OCI-LY3 (cell line): ENCODE data around the gene ELK1.

Experiments
- H2AFZ ChIP-seq: fragments of 200-600, 300-600 bp; shearing (Covaris generic); 2 replicates; pipeline ENCODE4 v1.6.0; 2014; ENCODE audit warnings: antibody characterized with exemption, low read depth, low read length
- H3K27ac ChIP-seq: fragments of 200-600, 300-600 bp; sonication (generic); 2 replicates; pipeline ENCODE4 v1.5.1; 2014; ENCODE audit warnings: mild to moderate bottlenecking, low read length, moderate library complexity, mixed read lengths
- H3K27me3 ChIP-seq: fragments of 200-600, 300-600 bp; sonication (generic); 2 replicates; pipeline ENCODE4 v1.6.1; 2014; ENCODE audit warnings: low read depth, low read length, mixed read lengths
- H3K36me3 ChIP-seq: fragments of 200-600, 300-600 bp; sonication (generic); replicated peaks from 2 replicates; pipeline ENCODE3; 2014; ENCODE audit warnings: low read depth, low read length, mixed read lengths
- H3K4me1 ChIP-seq: fragments of 300-600, 200-600 bp; sonication (generic); 2 replicates; pipeline ENCODE4 v1.6.1; 2014; ENCODE audit warnings: low read length, mixed read lengths
- H3K4me2 ChIP-seq: fragments of 200-600, 300-600 bp; sonication (generic); 2 replicates; pipeline ENCODE4 v1.6.1; 2014; ENCODE audit warnings: low read length, mixed read lengths
- H3K4me3 ChIP-seq: fragments of 300-600, 200-600 bp; sonication (generic); 2 replicates; pipeline ENCODE4 v1.5.1; 2014; ENCODE audit warnings: antibody characterized with exemption, mild to moderate bottlenecking, low read length, moderate library complexity
- H3K79me2 ChIP-seq: fragments of 300-600, 200-600 bp; shearing (Covaris generic); 2 replicates; pipeline ENCODE4 v1.6.1; 2014; ENCODE audit warnings: mild to moderate bottlenecking, low read length, mixed read lengths
- H3K9ac ChIP-seq: fragments of 300-600, 200-600 bp; shearing (Covaris generic); 2 replicates; pipeline ENCODE4 v1.6.0; 2014; ENCODE audit warnings: mild to moderate bottlenecking, low read length, moderate library complexity
- H3K9me3 ChIP-seq: fragments of 200-600, 300-600 bp; shearing (Covaris generic); 2 replicates; pipeline ENCODE4 v1.6.1; 2014; ENCODE audit warnings: low read length, mixed read lengths; ENCODE audit not compliant: insufficient read depth
- H4K20me1 ChIP-seq: fragments of 200-600, 300-600 bp; sonication (generic); 2 replicates; pipeline ENCODE4 v1.6.1; 2016; ENCODE audit warnings: low read length, mixed read lengths; ENCODE audit not compliant: insufficient read depth
- EZH2phosphoT487 ChIP-seq: fragments of 200-600 bp; shearing (Covaris generic); IDR thresholded peaks from 2 replicates; pipeline ENCODE4 v1.6.1; 2018; ENCODE audit warnings: antibody characterized with exemption, mixed run types, low read depth
- TF ChIP-seq, protein P1 (sequence below): fragments of 200-600, 300-600 bp; sonication (generic); IDR thresholded peaks from 2 replicates; pipeline ENCODE4 v1.5.1; 2014; ENCODE audit warnings: antibody characterized with exemption, low read length, low read depth

ELK1 gene

DNA sequence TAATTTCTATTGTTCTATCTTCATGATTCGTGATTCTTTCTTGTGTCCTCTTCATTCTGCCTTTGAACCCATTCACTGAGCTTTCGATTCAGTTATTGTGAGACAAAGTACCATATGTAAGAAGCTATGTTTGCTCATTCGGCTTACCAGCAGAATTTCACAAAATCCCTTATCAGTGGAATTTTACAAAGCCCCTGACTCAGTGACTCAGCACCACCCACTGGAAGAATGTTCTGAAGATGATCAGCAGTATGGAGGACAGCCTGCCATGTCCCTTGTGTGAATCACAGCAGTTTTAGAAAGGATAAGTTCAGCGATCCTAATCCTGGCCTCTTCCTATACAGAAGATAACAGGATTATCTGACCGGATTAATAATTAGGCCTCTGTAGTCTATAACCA lies 14.4 kb upstream of the ELK1 start:
- no peak for TF ChIP-seq EZH2phosphoT487
- TF ChIP-seq, protein P1, sequence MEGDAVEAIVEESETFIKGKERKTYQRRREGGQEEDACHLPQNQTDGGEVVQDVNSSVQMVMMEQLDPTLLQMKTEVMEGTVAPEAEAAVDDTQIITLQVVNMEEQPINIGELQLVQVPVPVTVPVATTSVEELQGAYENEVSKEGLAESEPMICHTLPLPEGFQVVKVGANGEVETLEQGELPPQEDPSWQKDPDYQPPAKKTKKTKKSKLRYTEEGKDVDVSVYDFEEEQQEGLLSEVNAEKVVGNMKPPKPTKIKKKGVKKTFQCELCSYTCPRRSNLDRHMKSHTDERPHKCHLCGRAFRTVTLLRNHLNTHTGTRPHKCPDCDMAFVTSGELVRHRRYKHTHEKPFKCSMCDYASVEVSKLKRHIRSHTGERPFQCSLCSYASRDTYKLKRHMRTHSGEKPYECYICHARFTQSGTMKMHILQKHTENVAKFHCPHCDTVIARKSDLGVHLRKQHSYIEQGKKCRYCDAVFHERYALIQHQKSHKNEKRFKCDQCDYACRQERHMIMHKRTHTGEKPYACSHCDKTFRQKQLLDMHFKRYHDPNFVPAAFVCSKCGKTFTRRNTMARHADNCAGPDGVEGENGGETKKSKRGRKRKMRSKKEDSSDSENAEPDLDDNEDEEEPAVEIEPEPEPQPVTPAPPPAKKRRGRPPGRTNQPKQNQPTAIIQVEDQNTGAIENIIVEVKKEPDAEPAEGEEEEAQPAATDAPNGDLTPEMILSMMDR = no peak
- no peaks in the 10 kb centered on the region for H3K9me3 ChIP-seq
- H3K4me3 ChIP-seq = no peak overlapping the region
- no peak overlapping the region for H3K9ac ChIP-seq
- H3K27ac ChIP-seq = no peak overlapping the region
- no peak overlapping the region for H3K4me2 ChIP-seq
- no peak overlapping the region for H2AFZ ChIP-seq
- no peaks in the 10 kb centered on the region for H4K20me1 ChIP-seq
- H3K27me3 ChIP-seq = no peaks in the 10 kb centered on the region
- H3K36me3 ChIP-seq = no peaks in the 10 kb centered on the region
- H3K4me1 ChIP-seq = peaks cover 2% of the 10 kb centered on the region
- H3K79me2 ChIP-seq = no peaks in the 10 kb centered on the region

GRCh38 chrX:47662144-47662657 lies 11.8 kb upstream of the ELK1 start:
- no peak overlapping the region for H3K27ac ChIP-seq
- no peaks in the 10 kb centered on the region for H4K20me1 ChIP-seq
- peaks cover 6% of the 10 kb centered on the region for H3K36me3 ChIP-seq
- TF ChIP-seq, protein P1 = no peak
- TF ChIP-seq EZH2phosphoT487 = no peak
- H3K4me1 ChIP-seq = peaks cover 11% of the 10 kb centered on the region
- no peak overlapping the region for H3K4me2 ChIP-seq
- H3K27me3 ChIP-seq = no peaks in the 10 kb centered on the region
- H3K79me2 ChIP-seq = peaks cover 11% of the 10 kb centered on the region
- no peak overlapping the region for H3K4me3 ChIP-seq
- H2AFZ ChIP-seq = no peak overlapping the region
- no peaks in the 10 kb centered on the region for H3K9me3 ChIP-seq
- no peak overlapping the region for H3K9ac ChIP-seq

GRCh38 chrX:47661539-47661938 lies 11.2 kb upstream of the ELK1 start:
- Histone ChIP-seq H4K20me1 (no peaks in the 10 kb centered on the region), H3K36me3 (peaks cover 13% of the 10 kb centered on the region), H3K27me3 (no peaks in the 10 kb centered on the region), H3K4me1 (peaks cover 11% of the 10 kb centered on the region), H2AFZ (no peak overlapping the region), H3K9me3 (no peaks in the 10 kb centered on the region), H3K4me3 (no peak overlapping the region), H3K4me2 (no peak overlapping the region), H3K9ac (no peak overlapping the region), H3K79me2 (peaks cover 11% of the 10 kb centered on the region), H3K27ac (no peak overlapping the region)
- no peak for TF ChIP-seq EZH2phosphoT487
- TF ChIP-seq, protein P1 = no peak

GRCh38 chrX:47659421-47659726 lies 9.0 kb upstream of the ELK1 start:
- H3K4me3 ChIP-seq = peak overlapping the region; percentile 100
- peak overlapping the region; percentile 96 for H3K27ac ChIP-seq
- peaks cover 21% of the 10 kb centered on the region for H3K36me3 ChIP-seq
- H3K27me3 ChIP-seq = no peaks in the 10 kb centered on the region
- peak overlapping the region; percentile 56 for H2AFZ ChIP-seq
- H3K9ac ChIP-seq = peak overlapping the region; percentile 99
- H3K4me2 ChIP-seq = peak overlapping the region; percentile 95
- no peaks in the 10 kb centered on the region for H3K9me3 ChIP-seq
- peaks cover 11% of the 10 kb centered on the region for H3K79me2 ChIP-seq
- no peak for TF ChIP-seq EZH2phosphoT487
- TF ChIP-seq, protein P1 = no peak
- no peaks in the 10 kb centered on the region for H4K20me1 ChIP-seq
- H3K4me1 ChIP-seq = peaks cover 11% of the 10 kb centered on the region
